Lower lobe of right lung (tissue), 2 donors: ENCODE data around the gene ATP6V1B1. TPM values are rescaled to one million over a fixed set of nuclear protein-coding genes. Genes with fewer than 3 reads are reported as not detected.

Source experiments
- ATAC-seq, 2 donors: fragments of 200-7000 bp; cut with Tn5 transposase; one replicate each; pipeline ENCODE4 v1.9.1; 2020 to 2022; ENCODE audit warnings: mild to moderate bottlenecking in 2 of 2, moderate library complexity in 2 of 2
- DNase-seq: peaks from one replicate; pipeline ENCODE4 v3.0.0-alpha.2; 2020
- H3K27ac ChIP-seq: fragments of 200-600 bp; one replicate; pipeline ENCODE4 v1.8.0; 2022
- H3K27me3 ChIP-seq: fragments of 200-600 bp; one replicate; pipeline ENCODE4 v1.8.0; 2022; ENCODE audit warnings: low read depth
- H3K36me3 ChIP-seq: fragments of 200-600 bp; one replicate; pipeline ENCODE4 v1.8.0; 2022; ENCODE audit warnings: mild to moderate bottlenecking
- H3K4me1 ChIP-seq: fragments of 200-600 bp; one replicate; pipeline ENCODE4 v1.8.0; 2022
- H3K4me3 ChIP-seq: fragments of 200-600 bp; one replicate; pipeline ENCODE4 v1.8.0; 2022; ENCODE audit warnings: mild to moderate bottlenecking
- H3K9me3 ChIP-seq: fragments of 200-600 bp; one replicate; pipeline ENCODE4 v1.8.0; 2022
- CTCF ChIP-seq: fragments of 200-600 bp; IDR thresholded peaks from one replicate; pipeline ENCODE4 v1.8.0; 2022; ENCODE audit warnings: antibody characterized with exemption, mild to moderate bottlenecking
- intact Hi-C: fragments of 100-400 bp; cut with DNase I; formaldehyde crosslinking; loops from one replicate; pipeline ENCODE4 v1.11.0; 2022
- total RNA-seq: library from RNA; stranded (reverse); fragmentation: NEBNext Ultra II Directional; extraction: Animal tissue kit (Norgen Biotek cat#: 25700); gene quantifications from one replicate; pipeline ENCODE4 v1.2.1, GENCODE V29; 2021
- donor health status: DM: no; HTN: yes; CAD: no; lungs with severe emphysema.

ATP6V1B1 gene
- total RNA-seq, 1 donor from 2014 or later = 2.2 TPM

- intact Hi-C loops = no loop called here
- H3K36me3 ChIP-seq = peaks cover 73% of the 10 kb centered on the region
- H3K9me3 ChIP-seq = no peaks in the 10 kb centered on the region
- no peaks in the 10 kb centered on the region for H3K27me3 ChIP-seq
- DNase-seq (no peak), ATAC-seq (no peak)
- H3K4me1 ChIP-seq = peaks cover 14% of the 10 kb centered on the region
- no peak for TF ChIP-seq CTCF
- H3K27ac ChIP-seq = no peak overlapping the region
- H3K4me3 ChIP-seq = no peak overlapping the region
Measured at GRCh38 chr2:70988726-70989648, 53.3 kb downstream of the ATP6V1B1 start.

GRCh38 chr2:70990216-70990615, 54.5 kb downstream of the ATP6V1B1 start:
- Histone ChIP-seq H3K4me3 (no peak overlapping the region), H3K27me3 (no peaks in the 10 kb centered on the region), H3K36me3 (peaks cover 73% of the 10 kb centered on the region), H3K4me1 (peaks cover 16% of the 10 kb centered on the region), H3K27ac (no peak overlapping the region), H3K9me3 (no peaks in the 10 kb centered on the region)
- intact Hi-C loops = no loop called here
- TF ChIP-seq CTCF = no peak
- no peak for ATAC-seq
- no peak for DNase-seq

- Histone ChIP-seq H3K36me3 (peaks cover 64% of the 10 kb centered on the region), H3K4me1 (peaks cover 21% of the 10 kb centered on the region), H3K27me3 (no peaks in the 10 kb centered on the region), H3K27ac (no peak overlapping the region), H3K4me3 (no peak overlapping the region), H3K9me3 (no peaks in the 10 kb centered on the region)
- DNase-seq = no peak
- no peak for ATAC-seq
- no peak for TF ChIP-seq CTCF
- intact Hi-C loops = no loop called here
Measured at GRCh38 chr2:70991142-70991541, 55.4 kb downstream of the ATP6V1B1 start.

GRCh38 chr2:70991742-70992141, 56.0 kb downstream of the ATP6V1B1 start:
- intact Hi-C loops = no loop called here

More at GRCh38 chr2:70991742-70992141, 56.0 kb downstream of the ATP6V1B1 start:
- no peak for TF ChIP-seq CTCF
- ATAC-seq (no peak), DNase-seq (no peak)
- Histone ChIP-seq H3K27me3 (no peaks in the 10 kb centered on the region), H3K27ac (no peak overlapping the region), H3K4me1 (peaks cover 21% of the 10 kb centered on the region), H3K36me3 (peaks cover 58% of the 10 kb centered on the region), H3K9me3 (no peaks in the 10 kb centered on the region), H3K4me3 (no peak overlapping the region)
